Subcutaneous abdominal adipose tissue (tissue), 5 donors: Measurements from ENCODE around the gene LRPAP1.
"Not testable (repeated sequence)": the region's sequence is repeated elsewhere in the genome, so short reads cannot be mapped to it uniquely, and the experiment has no call there.

ENCODE experiments used
- H3K27ac ChIP-seq: one replicate; pipeline ENCODE4 v1.7.0; 2013; ENCODE audit warnings: low read depth, mild to moderate bottlenecking, inconsistent platforms, low read length, moderate library complexity
- H3K27me3 ChIP-seq, 5 donors: one replicate each; pipeline ENCODE4 v1.7.0; 2013; ENCODE audit warnings: low read length in 5 of 5, inconsistent platforms in 1 of 5; ENCODE audit not compliant: control insufficient read depth in 5 of 5, insufficient read depth in 4 of 5
- H3K36me3 ChIP-seq, 5 donors: one replicate each; pipeline ENCODE4 v1.7.0; 2013; ENCODE audit warnings: low read length in 5 of 5; ENCODE audit not compliant: control insufficient read depth in 5 of 5, insufficient read depth in 5 of 5
- H3K4me1 ChIP-seq, 5 donors: one replicate each; pipeline ENCODE4 v1.7.0; 2013; ENCODE audit warnings: low read length in 5 of 5, mild to moderate bottlenecking in 3 of 5, moderate library complexity in 1 of 5; ENCODE audit not compliant: control insufficient read depth in 5 of 5, insufficient read depth in 5 of 5
- H3K4me3 ChIP-seq, 5 donors: one replicate each; pipeline ENCODE4 v1.7.0; 2013; ENCODE audit warnings: low read length in 5 of 5, low read depth in 1 of 5
- H3K9ac ChIP-seq, 5 donors: one replicate each; pipeline ENCODE4 v1.7.0; 2013; ENCODE audit warnings: low read length in 5 of 5, mild to moderate bottlenecking in 4 of 5, moderate library complexity in 3 of 5
- H3K9me3 ChIP-seq, 5 donors: one replicate each; pipeline ENCODE4 v1.7.0; 2013; ENCODE audit warnings: low read length in 5 of 5; ENCODE audit not compliant: control insufficient read depth in 5 of 5
- donor health status: healthy.
- donor health status: healthy.
- donor health status: healthy.
- donor health status: healthy.
- donor health status: healthy.

Gene LRPAP1

DNA sequence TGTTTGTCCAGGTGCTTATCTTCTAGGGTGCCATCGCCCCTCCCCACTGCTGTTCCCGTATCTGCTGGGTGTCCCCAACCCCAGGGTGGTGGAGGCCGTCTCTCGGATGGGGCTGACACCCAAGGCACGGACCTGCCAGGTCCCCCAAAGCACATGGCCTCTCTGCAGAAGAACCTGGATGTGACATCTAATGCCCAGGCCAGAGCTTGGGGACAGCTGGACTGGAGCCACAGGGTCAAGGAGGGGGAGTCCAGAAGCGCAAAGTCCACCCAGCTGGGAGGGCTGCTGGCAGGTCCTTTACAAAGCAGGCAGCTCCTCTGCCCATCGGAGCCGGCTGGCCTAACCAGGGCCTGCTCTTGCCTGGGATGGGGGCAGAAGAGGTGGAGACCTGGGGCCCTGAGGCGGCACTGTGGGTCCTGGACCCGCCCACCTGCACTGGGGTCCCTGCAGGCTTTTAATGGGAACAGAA lies 69.9 kb downstream of the LRPAP1 start:
- Histone ChIP-seq H3K27me3 (peaks cover 5 to 28% (median 17%) of the 10 kb centered on the region in 5 donors), H3K27ac (no peak overlapping the region), H3K4me3 (no peak overlapping the region), H3K36me3 (no peaks in the 10 kb centered on the region), H3K9me3 (no peaks in the 10 kb centered on the region), H3K4me1 (peaks cover 0 to 5% (median 3%) of the 10 kb centered on the region in 5 donors), H3K9ac (no peak overlapping the region)

DNA sequence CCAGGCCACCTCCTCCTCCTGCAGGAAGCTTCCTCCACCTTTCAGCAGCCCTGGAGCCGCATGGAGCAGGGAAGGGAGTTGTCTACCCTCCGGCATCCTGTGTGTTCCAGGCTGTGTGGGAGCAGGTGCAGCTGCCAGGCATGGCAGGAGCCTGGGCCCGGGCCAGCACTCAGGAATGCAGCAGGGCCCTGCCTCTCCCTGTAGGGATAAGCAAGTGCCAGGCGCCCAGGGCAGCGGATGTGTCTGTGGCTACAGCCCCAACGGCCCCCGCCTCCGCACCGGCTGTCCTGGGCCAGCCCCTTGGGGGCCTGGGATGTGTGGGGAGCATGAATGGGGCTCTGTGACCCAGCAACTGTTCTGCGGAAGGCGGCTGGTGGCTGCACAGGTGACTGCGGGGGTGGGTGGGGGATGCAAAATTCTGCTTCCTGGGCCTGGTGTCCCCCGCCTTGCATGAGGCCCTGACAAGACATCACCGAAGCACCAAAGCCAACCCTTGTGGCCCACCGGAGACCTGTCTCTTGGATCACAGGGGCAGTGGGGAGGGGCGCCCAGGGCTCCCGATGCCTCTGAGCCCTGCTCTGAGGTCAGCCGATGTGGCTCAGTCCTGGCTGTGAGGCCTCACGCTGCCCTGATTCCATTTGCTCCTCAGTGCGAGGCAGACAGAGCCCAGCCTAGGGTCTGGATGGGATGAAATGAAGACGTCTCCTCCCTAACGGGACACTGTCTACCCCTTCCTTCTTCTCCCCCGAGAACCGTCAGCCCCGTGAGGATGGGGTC lies 70.5 kb downstream of the LRPAP1 start:
- H3K27me3 ChIP-seq: peaks cover 5 to 28% (median 17%) of the 10 kb centered on the region in 5 donors
- no peak overlapping the region for H3K9ac ChIP-seq
- H3K4me1 ChIP-seq: peaks cover 0 to 5% (median 3%) of the 10 kb centered on the region in 5 donors
- H3K36me3 ChIP-seq: no peaks in the 10 kb centered on the region
- peaks cover 0 to 2% (median under 1%) of the 10 kb centered on the region in 5 donors for H3K9me3 ChIP-seq
- H3K4me3 ChIP-seq: no peak overlapping the region
- H3K27ac ChIP-seq: no peak overlapping the region

GRCh38 chr4:3460926-3461325 lies 71.3 kb downstream of the LRPAP1 start:
- peaks cover 3 to 28% (median 15%) of the 10 kb centered on the region in 5 donors for H3K27me3 ChIP-seq
- H3K9ac ChIP-seq: no peak overlapping the region
- no peak overlapping the region for H3K27ac ChIP-seq
- no peaks in the 10 kb centered on the region for H3K36me3 ChIP-seq
- peaks cover 0 to 5% (median 3%) of the 10 kb centered on the region in 5 donors for H3K4me1 ChIP-seq
- no peak overlapping the region for H3K4me3 ChIP-seq
- H3K9me3 ChIP-seq: peaks cover 0 to 5% (median 3%) of the 10 kb centered on the region in 5 donors

DNA sequence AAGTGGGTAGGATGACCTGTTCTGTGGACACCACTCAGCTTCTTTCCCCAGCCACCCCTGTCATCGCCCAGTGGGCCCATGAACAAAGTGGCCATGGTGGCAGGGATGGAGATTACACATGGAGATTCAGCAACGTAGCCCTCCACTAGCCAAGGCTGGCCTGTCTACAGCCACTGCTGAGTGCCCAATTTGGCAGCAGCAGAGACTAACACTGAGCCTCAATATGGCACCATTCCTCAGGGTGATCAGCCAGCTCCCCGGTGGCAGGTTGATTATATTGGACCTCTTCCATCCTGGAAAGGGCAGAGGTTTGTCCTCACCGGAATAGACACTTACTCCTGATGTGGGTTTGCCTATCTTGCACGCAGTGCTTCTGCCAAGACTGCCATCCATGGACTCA lies 73.1 kb downstream of the LRPAP1 start:
- not testable (repeated sequence) for H3K27ac ChIP-seq, H3K36me3 ChIP-seq, H3K4me3 ChIP-seq, H3K9ac ChIP-seq, H3K4me1 ChIP-seq
- peaks cover 0 to 18% (median 10%) of the 10 kb centered on the region in 5 donors for H3K9me3 ChIP-seq
- H3K27me3 ChIP-seq: peaks cover 0 to 17% (median 11%) of the 10 kb centered on the region in 5 donors

DNA sequence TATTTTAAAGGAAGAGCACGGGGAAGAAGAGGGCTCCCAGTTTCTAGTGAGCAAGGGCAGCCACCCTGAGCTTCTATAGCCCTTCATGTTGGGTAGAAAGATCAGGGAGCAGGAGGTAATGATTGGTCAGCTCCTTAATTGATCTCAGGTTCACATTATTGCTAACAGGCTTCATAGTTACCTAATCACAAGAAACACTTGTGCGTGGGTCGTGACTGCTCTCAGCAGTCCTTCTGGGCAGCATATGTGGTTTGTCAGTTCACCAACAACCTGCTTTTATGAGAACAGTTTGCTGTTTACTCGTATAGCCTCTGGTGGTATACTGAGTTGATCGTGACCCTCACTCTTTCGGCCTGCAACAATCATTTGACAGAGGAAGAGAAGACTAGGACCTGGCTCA lies 73.9 kb downstream of the LRPAP1 start:
- H3K36me3 ChIP-seq: no peaks in the 10 kb centered on the region
- no peak overlapping the region for H3K9ac ChIP-seq
- H3K4me3 ChIP-seq: no peak overlapping the region
- H3K4me1 ChIP-seq: no peaks in the 10 kb centered on the region
- peaks cover 0 to 12% (median 5%) of the 10 kb centered on the region in 5 donors for H3K27me3 ChIP-seq
- H3K27ac ChIP-seq: no peak overlapping the region
- H3K9me3 ChIP-seq: peaks cover 0 to 18% (median 10%) of the 10 kb centered on the region in 5 donors

- H3K4me3 ChIP-seq, H3K27me3 ChIP-seq, H3K36me3 ChIP-seq, H3K27ac ChIP-seq, H3K4me1 ChIP-seq, H3K9ac ChIP-seq: not testable (repeated sequence)
- H3K9me3 ChIP-seq: peaks cover 0 to 18% (median 10%) of the 10 kb centered on the region in 5 donors
Measured at GRCh38 chr4:3455596-3455995, 76.6 kb downstream of the LRPAP1 start.
